ENCODE measurements around the gene TNPO3.

The TNPO3 gene

GRCh38 chr7:128939075-128939860 is 115.6 kb downstream of the TNPO3 start:
- DNase-seq (ENCODE audit: low spot score): no peak

GRCh38 chr7:128938544-128939074 is 116.3 kb downstream of the TNPO3 start:
- no peak for DNase-seq (ENCODE audit: low spot score)

DNA sequence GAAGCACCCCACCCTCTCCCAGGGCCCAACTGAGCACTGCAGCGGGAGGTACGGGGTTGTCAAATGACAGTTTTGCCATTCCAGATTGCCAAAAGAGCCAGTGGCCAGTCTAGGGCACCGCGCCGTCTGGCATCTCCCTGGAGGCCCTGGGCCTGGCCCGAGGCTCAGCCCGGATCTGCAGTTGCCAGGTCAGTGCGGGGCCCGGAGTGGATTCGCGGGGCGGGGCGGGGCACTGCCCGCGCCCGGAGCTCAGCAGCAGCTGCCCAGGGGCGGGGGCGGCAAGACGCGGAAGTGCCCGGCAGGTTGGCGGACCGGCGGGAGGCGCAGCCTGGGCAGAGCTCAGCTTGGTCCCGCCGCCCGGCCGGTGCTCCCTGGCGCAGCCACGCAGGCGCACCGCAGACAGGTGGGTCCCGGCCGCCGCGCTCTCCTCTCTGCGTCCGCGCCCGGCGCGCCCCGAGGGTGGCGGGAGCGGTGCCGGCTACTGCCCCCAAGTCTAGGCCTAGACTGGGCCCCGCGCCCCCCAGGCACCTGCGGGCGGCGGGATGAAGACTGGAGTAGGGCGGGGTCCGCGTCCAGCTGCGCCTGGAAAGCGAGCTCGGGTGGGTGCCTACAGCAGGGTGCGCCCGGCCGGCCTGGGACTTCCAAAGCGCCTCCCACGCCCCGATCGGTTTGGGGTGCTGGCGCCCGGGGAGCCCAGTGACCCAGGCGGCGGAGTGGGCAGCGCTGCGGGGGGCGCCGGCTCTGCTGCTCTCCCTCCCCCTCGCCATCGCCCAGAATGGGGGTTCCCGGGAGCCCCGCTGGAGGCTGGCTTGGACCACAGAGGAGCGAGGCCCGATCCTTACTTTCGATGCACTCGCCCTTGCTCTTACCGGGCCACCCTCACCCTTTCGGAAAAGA is 117.0 kb downstream of the TNPO3 start, which contains the start of gene IRF5:
IRF5 (plus strand) TSS at position 281 of the 897 bp plus-strand sequence. CDS start 4,155 bp downstream, outside the sequence.
- no peak for DNase-seq (ENCODE audit: low spot score)

- DNase-seq (ENCODE audit: low spot score): no peak
Measured at GRCh38 chr7:128937271-128937646, 117.7 kb downstream of the TNPO3 start.

DNA sequence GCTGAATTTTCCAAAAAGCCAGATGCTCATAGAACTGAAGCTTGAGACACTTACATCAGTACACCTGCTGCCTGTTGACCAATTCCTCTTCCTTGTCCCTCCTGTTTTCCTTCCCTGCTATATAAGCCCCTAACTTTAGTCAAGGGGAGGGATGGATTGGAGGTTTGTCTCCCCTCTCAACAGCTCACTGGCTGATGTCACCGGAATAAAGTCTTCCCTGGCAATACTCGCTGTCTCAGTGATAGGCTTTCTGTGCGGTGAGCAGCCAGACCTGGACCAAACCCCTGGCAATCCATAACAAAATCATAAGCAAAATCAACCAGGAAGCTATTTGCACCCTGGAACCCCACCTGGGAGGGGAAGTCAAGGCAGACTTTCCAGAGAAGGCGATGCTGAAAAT is 118.1 kb downstream of the TNPO3 start:
- DNase-seq (ENCODE audit: low spot score): no peak

DNA sequence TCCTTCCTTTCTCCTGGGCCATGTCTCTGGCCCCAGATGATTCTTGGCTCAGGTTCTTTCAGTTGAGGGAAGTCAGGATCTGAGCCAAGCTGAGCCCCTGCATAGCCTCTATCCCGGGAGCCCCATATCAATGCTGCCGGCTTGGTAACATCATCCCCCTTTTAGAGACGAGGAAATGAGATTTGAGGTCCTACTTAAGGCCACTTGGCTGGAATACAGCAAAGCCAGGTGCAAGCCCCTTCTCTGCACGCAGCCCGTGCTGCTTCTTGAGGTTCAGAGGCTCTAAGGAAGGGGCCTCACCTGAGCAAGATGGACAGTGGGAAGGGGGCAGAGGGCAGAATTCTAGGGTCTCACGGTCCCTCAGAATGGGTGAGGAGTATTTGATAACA is 119.6 kb downstream of the TNPO3 start:
- no peak for DNase-seq (ENCODE audit: low spot score)

DNA sequence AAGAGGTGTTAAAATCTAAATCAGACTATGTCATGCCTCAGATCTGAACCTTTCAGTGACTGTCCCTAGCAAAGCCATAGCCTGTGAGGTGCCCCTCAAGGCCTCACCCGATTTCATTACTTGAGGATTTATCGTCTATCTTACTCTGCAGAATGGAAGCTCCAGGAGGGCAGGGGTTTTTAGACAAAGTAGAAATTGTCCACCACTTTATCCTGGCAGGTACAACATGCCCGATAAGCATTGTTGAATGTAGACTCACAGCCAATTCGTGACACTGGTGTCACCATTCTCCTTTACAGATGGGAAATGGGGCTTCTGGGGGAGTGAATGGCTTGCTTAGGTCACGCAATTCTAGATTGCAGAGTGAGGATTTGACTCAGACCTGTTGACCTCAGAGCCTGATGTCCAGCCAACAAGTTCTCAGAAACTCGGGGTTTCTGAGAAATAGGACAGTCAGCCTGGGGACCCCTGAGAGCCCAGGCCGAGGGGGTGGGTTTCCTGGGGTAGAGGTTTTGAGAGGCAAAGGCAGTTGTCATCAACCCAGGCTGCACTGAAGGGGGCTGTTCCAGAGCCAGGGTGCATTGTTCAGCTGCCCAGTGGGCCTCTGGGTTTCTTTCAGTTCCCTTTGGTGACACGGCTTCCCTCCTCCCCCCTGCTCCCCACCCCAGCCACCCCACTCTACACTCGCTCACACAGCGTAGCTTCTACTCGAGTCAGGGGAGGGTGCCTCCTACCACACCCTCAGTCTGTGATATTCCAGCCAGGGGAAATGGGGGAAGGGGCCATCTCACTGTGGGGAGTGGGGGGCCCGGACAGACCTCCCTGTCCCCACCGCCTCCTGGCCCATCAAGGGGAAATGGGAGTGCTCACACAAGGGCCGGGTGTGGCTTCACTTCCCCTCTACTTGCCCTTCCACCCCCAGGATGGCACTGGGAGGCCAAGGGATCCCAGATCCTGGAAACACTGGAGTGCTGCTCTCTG is 120.3 kb downstream of the TNPO3 start:
- DNase-seq (ENCODE audit: low spot score): no peak

DNA sequence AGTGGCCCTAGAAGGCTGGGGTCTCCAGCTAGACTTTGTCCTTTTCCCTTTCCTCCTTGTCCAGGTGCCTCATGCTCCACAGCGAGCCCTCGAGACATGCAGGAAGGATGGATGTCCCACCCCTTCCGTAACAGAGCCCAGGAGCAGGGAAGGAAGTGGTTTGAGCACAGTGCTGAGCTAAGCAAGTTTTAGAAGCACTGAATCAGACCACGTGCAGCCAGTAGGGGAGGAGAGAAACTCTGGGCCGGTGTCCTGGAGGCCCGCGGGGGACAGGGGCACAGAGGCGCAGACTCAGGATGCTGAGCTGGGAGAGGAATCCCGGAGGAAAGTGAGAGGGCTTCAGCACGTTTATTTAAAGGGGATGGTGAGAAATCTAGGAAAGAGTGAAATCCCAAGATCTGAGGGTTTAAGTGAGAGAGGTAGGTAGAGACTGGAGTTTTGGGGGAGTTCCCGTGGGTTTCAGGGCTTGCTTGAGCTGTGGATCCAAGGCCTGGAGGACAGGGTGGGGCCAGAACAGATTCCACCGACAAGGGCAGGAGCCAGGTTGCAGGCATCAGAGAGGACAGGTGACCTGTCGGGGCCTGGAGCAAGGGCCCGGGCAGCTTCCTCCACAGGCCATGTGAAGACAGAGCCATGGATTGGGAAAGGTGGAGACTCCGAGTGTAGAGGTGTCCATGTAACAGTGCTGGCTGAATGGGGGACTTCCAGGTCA is 121.6 kb downstream of the TNPO3 start:
- no peak for DNase-seq (ENCODE audit: low spot score)

GRCh38 chr7:128932862-128933179 is 122.1 kb downstream of the TNPO3 start:
- no peak for DNase-seq (ENCODE audit: low spot score)

DNA sequence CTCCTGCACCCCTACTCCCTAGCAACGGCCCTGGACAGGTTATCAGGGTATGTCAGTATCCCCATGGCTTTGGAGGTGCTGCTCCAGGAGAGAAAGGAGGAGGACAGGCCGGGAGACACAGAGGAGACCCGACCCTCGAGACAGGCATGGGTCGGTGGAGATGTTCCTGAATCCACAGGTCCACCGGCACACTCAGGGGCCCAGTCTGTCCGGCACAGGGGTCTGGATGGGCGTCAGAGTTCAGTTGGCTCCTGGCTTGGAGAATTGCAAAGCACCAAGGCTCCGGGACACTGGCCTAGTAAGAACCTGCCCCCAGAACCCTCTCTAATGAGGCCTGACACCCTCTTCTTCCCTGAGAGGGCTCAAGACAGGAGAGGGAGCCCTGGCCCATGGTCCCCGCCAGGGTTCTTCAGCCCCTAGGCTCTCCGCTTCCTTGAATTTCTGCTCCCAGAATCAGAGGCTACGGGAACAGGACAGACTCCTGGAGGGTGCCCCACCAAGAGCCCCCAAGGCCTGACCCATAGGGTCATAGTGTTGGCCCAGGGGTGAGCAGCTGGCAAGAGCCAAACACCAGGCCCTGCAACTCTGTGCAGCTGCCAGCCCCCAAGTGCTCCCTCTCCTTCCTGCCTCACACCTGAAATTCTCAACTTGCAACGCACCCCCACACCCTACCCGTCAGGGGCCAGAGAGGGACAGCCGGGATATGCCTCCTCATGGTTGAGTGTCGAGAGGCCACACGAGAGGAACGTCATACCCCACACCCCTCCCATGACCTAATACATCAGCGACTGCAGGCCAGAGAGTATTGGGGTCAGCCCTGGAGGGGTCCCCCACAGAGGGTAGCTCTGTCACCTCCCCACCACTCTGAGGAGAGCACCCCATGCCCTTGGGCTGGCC is 122.7 kb downstream of the TNPO3 start:
- DNase-seq (ENCODE audit: low spot score): no peak

- no peak for DNase-seq (ENCODE audit: low spot score)
Measured at GRCh38 chr7:128931190-128931798, 123.6 kb downstream of the TNPO3 start.

DNA sequence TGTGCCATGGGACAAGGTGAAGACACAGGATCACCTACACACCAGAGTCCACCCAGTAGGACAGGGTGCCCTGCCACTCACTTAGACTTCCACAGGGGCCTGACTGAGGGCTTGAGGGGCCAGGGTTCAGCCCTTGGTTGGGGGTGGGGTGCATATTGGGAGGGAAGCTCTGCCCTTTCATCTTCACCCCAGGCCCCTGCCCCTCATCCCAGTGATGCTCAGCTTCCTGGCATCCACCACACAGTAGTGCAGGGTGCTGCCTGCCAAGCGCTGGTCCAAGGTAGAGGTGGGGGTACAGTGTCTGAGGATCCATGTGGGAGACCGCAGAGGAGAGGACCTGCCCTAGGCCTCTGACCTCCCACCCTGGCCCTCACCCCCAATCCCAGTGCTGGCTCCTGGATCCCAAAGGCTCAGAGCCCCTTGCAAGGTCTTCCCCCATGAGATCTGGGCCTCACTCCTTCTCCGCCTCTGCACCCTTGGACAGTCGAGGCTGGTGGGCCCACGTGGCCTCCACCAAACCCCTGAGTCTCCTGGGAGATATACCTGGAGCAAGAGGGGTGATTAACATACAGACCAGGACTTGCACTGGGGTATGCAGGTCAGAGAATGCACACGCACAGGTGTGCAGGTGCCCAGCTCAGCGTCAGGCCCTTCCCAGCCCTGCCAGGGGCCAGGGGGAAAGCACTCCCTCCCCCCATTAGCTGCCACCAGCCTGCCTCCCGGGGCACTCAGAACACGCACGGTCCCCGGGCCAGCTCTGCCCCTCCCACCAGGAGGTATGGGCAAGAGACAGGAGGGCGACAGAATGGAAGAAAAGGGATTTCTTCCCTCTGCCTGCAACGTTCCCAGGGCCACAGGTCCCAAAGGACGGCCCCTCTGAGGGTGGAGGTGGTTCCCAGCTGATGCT is 125.8 kb downstream of the TNPO3 start:
- DNase-seq (ENCODE audit: low spot score): no peak

GRCh38 chr7:128928159-128928813 is 126.6 kb downstream of the TNPO3 start:
- DNase-seq (ENCODE audit: low spot score): no peak

- DNase-seq (ENCODE audit: low spot score): no peak
Measured at GRCh38 chr7:128924707-128925588, 130.0 kb downstream of the TNPO3 start.

DNA sequence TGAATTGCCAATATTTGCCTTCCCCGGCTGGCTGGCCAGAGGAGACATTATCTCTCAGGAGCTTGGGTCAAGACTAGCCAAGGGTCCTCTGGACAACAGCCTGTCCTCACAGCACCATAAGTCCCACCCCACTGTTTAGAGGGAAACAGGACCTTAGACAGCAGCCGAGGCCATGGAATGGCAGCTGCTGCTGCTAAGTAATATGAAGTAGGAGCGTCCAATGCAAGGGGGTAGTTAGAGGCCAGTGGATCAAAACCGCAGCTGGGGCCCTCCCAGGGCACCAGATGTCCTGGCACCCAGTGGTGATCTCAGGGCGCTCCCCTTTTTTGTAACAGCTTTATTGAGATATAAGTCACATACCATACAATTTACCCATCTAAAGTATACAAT is 131.5 kb downstream of the TNPO3 start:
- no peak for DNase-seq (ENCODE audit: low spot score)

- DNase-seq (ENCODE audit: low spot score): no peak
Measured at GRCh38 chr7:128922496-128923410, 132.2 kb downstream of the TNPO3 start.

All from hematopoietic multipotent progenitor cell treated with erythropoietin and hydrocortisone succinate and interleukin-3 and kit ligand, for 15 days (in vitro differentiated cells).